Measurements from ENCODE around the gene DSPP.
"Not testable (repeated sequence)": the region's sequence is repeated elsewhere in the genome, so short reads cannot be mapped to it uniquely, and the experiment has no call there.

The DSPP gene

GRCh38 chr4:87608229-87608628 lies at the start of gene DSPP:
DSPP (plus strand) TSS chr4:87608529; CDS start chr4:87610909, 2,380 bp downstream.
- H3K9ac ChIP-seq (ENCODE audit: low read depth in 1 of 2, low read length in 2 of 2) = no peak within 1 kb of the TSS
- no peak within 1 kb of the TSS for H3K4me3 ChIP-seq (ENCODE audit: low read depth in 1 of 2, low read length in 2 of 2)
- no peaks in the 10 kb centered on the region for H3K9me3 ChIP-seq (ENCODE audit: control insufficient read depth in 1 of 2, low read length in 2 of 2)
- H3K4me1 ChIP-seq (ENCODE audit: control insufficient read depth in 1 of 2, insufficient read depth in 2 of 2, low read length in 2 of 2) = no peaks in the 10 kb centered on the region
- no peak within 1 kb of the TSS for H3K27ac ChIP-seq (ENCODE audit: low read depth, low read length)
- H3K36me3 ChIP-seq (ENCODE audit: control insufficient read depth in 1 of 2, insufficient read depth in 2 of 2, low read length in 2 of 2) = no peaks in the 10 kb centered on the region
- no peaks in the 10 kb centered on the region for H3K27me3 ChIP-seq (ENCODE audit: control insufficient read depth in 1 of 2, insufficient read depth in 2 of 2, low read length in 2 of 2)

DNA sequence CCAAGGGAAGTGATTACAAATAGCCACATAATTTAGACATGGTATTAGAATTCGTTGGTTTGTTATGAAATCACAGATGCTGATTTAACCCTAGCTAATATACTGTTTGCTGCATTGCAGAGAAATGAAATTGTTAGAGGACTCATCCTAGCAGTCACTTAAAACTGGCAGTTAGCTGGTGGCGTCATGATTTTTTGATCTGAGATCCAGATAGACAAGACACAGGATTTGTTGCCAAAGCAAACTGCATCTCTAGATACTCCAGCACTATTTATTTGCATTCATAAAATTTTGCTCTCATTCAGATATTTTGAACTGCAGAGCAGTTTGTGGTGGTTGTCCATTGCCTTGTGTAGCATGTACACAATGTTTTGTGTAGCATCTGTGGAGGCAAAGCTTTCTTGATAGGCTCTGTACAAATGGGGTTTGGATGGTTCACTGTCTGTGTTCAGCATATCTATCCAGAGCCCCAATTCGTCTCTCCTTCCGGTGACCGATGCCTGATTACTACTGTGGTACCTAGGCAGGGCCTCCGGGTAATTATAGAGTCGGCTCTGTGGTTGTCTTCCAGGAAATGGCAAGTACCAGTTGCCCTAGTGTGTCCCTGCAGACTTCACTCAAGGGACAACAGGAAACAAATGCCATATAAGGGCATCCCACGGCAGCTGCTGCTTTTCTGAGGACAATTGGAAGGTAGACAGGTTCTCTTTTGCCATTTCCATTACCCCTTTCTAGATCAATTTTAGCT lies 49.1 kb upstream of the DSPP start:
- Histone ChIP-seq H3K27ac (ENCODE audit: low read depth, low read length) (no peak overlapping the region), H3K36me3 (ENCODE audit: control insufficient read depth in 1 of 2, insufficient read depth in 2 of 2, low read length in 2 of 2) (no peaks in the 10 kb centered on the region), H3K9me3 (ENCODE audit: control insufficient read depth in 1 of 2, low read length in 2 of 2) (no peaks in the 10 kb centered on the region), H3K4me1 (ENCODE audit: control insufficient read depth in 1 of 2, insufficient read depth in 2 of 2, low read length in 2 of 2) (no peaks in the 10 kb centered on the region), H3K4me3 (ENCODE audit: low read depth in 1 of 2, low read length in 2 of 2) (no peak overlapping the region), H3K9ac (ENCODE audit: low read depth in 1 of 2, low read length in 2 of 2) (no peak overlapping the region), H3K27me3 (ENCODE audit: control insufficient read depth in 1 of 2, insufficient read depth in 2 of 2, low read length in 2 of 2) (peaks cover 0 to 2% of the 10 kb centered on the region in 2 donors)

- H3K36me3 ChIP-seq (ENCODE audit: control insufficient read depth in 1 of 2, insufficient read depth in 2 of 2, low read length in 2 of 2) = no peaks in the 10 kb centered on the region
- no peak overlapping the region for H3K9ac ChIP-seq (ENCODE audit: low read depth in 1 of 2, low read length in 2 of 2)
- H3K9me3 ChIP-seq (ENCODE audit: control insufficient read depth in 1 of 2, low read length in 2 of 2) = no peaks in the 10 kb centered on the region
- peaks cover 0 to 2% of the 10 kb centered on the region in 2 donors for H3K27me3 ChIP-seq (ENCODE audit: control insufficient read depth in 1 of 2, insufficient read depth in 2 of 2, low read length in 2 of 2)
- no peaks in the 10 kb centered on the region for H3K4me1 ChIP-seq (ENCODE audit: control insufficient read depth in 1 of 2, insufficient read depth in 2 of 2, low read length in 2 of 2)
- H3K4me3 ChIP-seq (ENCODE audit: low read depth in 1 of 2, low read length in 2 of 2) = no peak overlapping the region
- no peak overlapping the region for H3K27ac ChIP-seq (ENCODE audit: low read depth, low read length)
Measured at GRCh38 chr4:87560802-87561201, 47.5 kb upstream of the DSPP start.

GRCh38 chr4:87565746-87566145 lies 42.6 kb upstream of the DSPP start:
- H3K27me3 ChIP-seq (ENCODE audit: control insufficient read depth in 1 of 2, insufficient read depth in 2 of 2, low read length in 2 of 2) = no peaks in the 10 kb centered on the region
- no peaks in the 10 kb centered on the region for H3K36me3 ChIP-seq (ENCODE audit: control insufficient read depth in 1 of 2, insufficient read depth in 2 of 2, low read length in 2 of 2)
- no peaks in the 10 kb centered on the region for H3K9me3 ChIP-seq (ENCODE audit: control insufficient read depth in 1 of 2, low read length in 2 of 2)
- no peak overlapping the region for H3K27ac ChIP-seq (ENCODE audit: low read depth, low read length)
- H3K4me3 ChIP-seq (ENCODE audit: low read depth in 1 of 2, low read length in 2 of 2) = no peak overlapping the region
- no peak overlapping the region for H3K9ac ChIP-seq (ENCODE audit: low read depth in 1 of 2, low read length in 2 of 2)
- no peaks in the 10 kb centered on the region for H3K4me1 ChIP-seq (ENCODE audit: control insufficient read depth in 1 of 2, insufficient read depth in 2 of 2, low read length in 2 of 2)

GRCh38 chr4:87566276-87566675 lies 42.1 kb upstream of the DSPP start:
- H3K36me3 ChIP-seq (ENCODE audit: control insufficient read depth in 1 of 2, insufficient read depth in 2 of 2, low read length in 2 of 2) = no peaks in the 10 kb centered on the region
- H3K27ac ChIP-seq (ENCODE audit: low read depth, low read length) = no peak overlapping the region
- no peak overlapping the region for H3K4me3 ChIP-seq (ENCODE audit: low read depth in 1 of 2, low read length in 2 of 2)

DNA sequence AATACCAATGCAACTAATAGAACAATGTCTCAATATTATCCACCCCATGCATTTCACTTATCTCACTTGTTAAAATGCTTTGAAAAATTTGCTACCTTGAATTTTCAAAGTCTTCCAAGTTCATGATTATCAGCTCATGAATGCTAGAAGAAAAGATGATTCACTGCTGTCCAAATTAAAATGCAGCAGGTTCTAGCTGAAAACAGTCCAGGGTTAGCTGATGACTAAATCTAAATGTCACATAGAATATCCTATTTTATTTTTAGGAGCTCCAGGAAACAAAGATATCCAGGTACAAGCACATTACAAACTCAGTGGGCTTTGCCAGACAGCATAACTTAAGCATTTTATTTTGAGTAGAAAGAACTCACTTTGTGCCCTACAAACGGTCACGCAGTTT lies 41.1 kb upstream of the DSPP start:
- H3K4me3 ChIP-seq (ENCODE audit: low read depth in 1 of 2, low read length in 2 of 2) = no peak overlapping the region
- no peak overlapping the region for H3K27ac ChIP-seq (ENCODE audit: low read depth, low read length)
- H3K4me1 ChIP-seq (ENCODE audit: control insufficient read depth in 1 of 2, insufficient read depth in 2 of 2, low read length in 2 of 2) = no peaks in the 10 kb centered on the region
- H3K9me3 ChIP-seq (ENCODE audit: control insufficient read depth in 1 of 2, low read length in 2 of 2) = no peaks in the 10 kb centered on the region
- H3K27me3 ChIP-seq (ENCODE audit: control insufficient read depth in 1 of 2, insufficient read depth in 2 of 2, low read length in 2 of 2) = no peaks in the 10 kb centered on the region
- H3K9ac ChIP-seq (ENCODE audit: low read depth in 1 of 2, low read length in 2 of 2) = no peak overlapping the region
- no peaks in the 10 kb centered on the region for H3K36me3 ChIP-seq (ENCODE audit: control insufficient read depth in 1 of 2, insufficient read depth in 2 of 2, low read length in 2 of 2)

More at GRCh38 chr4:87566276-87566675, 42.1 kb upstream of the DSPP start:
- Histone ChIP-seq H3K4me1 (ENCODE audit: control insufficient read depth in 1 of 2, insufficient read depth in 2 of 2, low read length in 2 of 2) (no peaks in the 10 kb centered on the region), H3K9me3 (ENCODE audit: control insufficient read depth in 1 of 2, low read length in 2 of 2) (no peaks in the 10 kb centered on the region), H3K9ac (ENCODE audit: low read depth in 1 of 2, low read length in 2 of 2) (no peak overlapping the region), H3K27me3 (ENCODE audit: control insufficient read depth in 1 of 2, insufficient read depth in 2 of 2, low read length in 2 of 2) (no peaks in the 10 kb centered on the region)

GRCh38 chr4:87570290-87570805 lies 38.0 kb upstream of the DSPP start:
- Histone ChIP-seq H3K4me3 (ENCODE audit: low read depth in 1 of 2, low read length in 2 of 2) (no peak overlapping the region), H3K9me3 (ENCODE audit: control insufficient read depth in 1 of 2, low read length in 2 of 2) (no peaks in the 10 kb centered on the region), H3K36me3 (ENCODE audit: control insufficient read depth in 1 of 2, insufficient read depth in 2 of 2, low read length in 2 of 2) (no peaks in the 10 kb centered on the region), H3K27me3 (ENCODE audit: control insufficient read depth in 1 of 2, insufficient read depth in 2 of 2, low read length in 2 of 2) (no peaks in the 10 kb centered on the region), H3K4me1 (ENCODE audit: control insufficient read depth in 1 of 2, insufficient read depth in 2 of 2, low read length in 2 of 2) (no peaks in the 10 kb centered on the region), H3K27ac (ENCODE audit: low read depth, low read length) (no peak overlapping the region), H3K9ac (ENCODE audit: low read depth in 1 of 2, low read length in 2 of 2) (no peak overlapping the region)

DNA sequence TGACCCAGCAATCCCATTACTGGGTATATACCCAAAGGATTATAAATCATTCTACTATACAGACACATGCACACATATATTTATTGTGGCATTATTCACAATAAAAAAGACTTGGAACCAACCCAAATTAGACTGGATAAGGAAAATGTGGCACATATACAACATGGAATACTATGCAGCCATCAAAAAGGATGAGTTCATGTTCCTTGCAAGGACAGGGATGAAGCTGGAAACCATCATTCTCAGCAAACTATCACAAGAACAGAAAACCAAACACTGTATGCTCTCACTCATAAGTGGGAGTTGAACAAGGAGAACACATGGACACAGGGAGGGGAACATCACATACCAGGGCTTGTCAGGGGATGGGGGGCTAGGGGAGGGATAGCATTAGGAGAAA lies 34.0 kb upstream of the DSPP start:
- H3K36me3 ChIP-seq (ENCODE audit: control insufficient read depth in 1 of 2, insufficient read depth in 2 of 2, low read length in 2 of 2); H3K4me1 ChIP-seq (ENCODE audit: control insufficient read depth in 1 of 2, insufficient read depth in 2 of 2, low read length in 2 of 2); H3K4me3 ChIP-seq (ENCODE audit: low read depth in 1 of 2, low read length in 2 of 2); H3K9me3 ChIP-seq (ENCODE audit: control insufficient read depth in 1 of 2, low read length in 2 of 2); H3K9ac ChIP-seq (ENCODE audit: low read depth in 1 of 2, low read length in 2 of 2); H3K27ac ChIP-seq (ENCODE audit: low read depth, low read length); H3K27me3 ChIP-seq (ENCODE audit: control insufficient read depth in 1 of 2, insufficient read depth in 2 of 2, low read length in 2 of 2): not testable (repeated sequence)

DNA sequence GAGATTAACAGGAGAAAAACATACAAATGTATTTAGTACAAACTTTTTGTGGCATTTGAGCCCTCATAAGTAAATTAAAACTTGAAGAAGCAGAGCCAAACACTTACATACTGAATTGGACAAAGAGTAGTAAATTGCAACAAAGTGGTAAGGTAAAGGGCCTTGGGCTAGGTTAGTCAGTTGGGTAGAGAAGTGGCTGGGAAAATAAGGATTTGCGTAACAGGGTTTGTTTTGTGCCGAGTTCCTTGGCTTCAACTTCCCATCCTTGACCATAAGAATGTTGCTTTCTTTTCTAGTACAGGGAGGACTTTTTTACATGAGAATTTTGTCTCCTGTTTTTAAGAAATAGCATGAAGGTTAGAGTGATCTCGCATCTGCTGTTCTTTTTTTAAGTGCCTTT lies 33.3 kb upstream of the DSPP start:
- H3K36me3 ChIP-seq (ENCODE audit: control insufficient read depth in 1 of 2, insufficient read depth in 2 of 2, low read length in 2 of 2) = no peaks in the 10 kb centered on the region
- H3K9me3 ChIP-seq (ENCODE audit: control insufficient read depth in 1 of 2, low read length in 2 of 2) = no peaks in the 10 kb centered on the region
- H3K27ac ChIP-seq (ENCODE audit: low read depth, low read length) = no peak overlapping the region
- H3K27me3 ChIP-seq (ENCODE audit: control insufficient read depth in 1 of 2, insufficient read depth in 2 of 2, low read length in 2 of 2) = no peaks in the 10 kb centered on the region
- H3K4me3 ChIP-seq (ENCODE audit: low read depth in 1 of 2, low read length in 2 of 2) = no peak overlapping the region
- no peak overlapping the region for H3K9ac ChIP-seq (ENCODE audit: low read depth in 1 of 2, low read length in 2 of 2)
- H3K4me1 ChIP-seq (ENCODE audit: control insufficient read depth in 1 of 2, insufficient read depth in 2 of 2, low read length in 2 of 2) = no peaks in the 10 kb centered on the region

DNA sequence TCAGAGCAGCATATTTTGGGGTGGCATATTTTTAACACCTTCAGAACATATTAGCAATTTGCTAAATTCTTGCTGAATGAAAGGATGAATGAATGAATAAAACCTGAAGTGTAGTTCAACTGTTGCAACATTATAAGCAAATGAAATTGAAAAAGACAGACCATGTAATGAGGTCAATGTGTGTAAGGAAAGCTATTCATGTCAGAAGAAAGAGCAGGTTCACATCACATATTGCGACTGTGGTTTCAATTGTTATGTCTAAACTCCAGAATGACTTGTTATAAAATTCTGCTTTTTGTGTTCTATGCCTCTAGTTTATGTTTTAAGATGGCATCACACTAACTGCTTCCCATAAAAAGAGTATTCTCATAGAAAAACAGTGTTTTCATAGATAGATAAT lies 32.9 kb upstream of the DSPP start:
- Histone ChIP-seq H3K27me3 (ENCODE audit: control insufficient read depth in 1 of 2, insufficient read depth in 2 of 2, low read length in 2 of 2) (no peaks in the 10 kb centered on the region), H3K27ac (ENCODE audit: low read depth, low read length) (no peak overlapping the region), H3K36me3 (ENCODE audit: control insufficient read depth in 1 of 2, insufficient read depth in 2 of 2, low read length in 2 of 2) (no peaks in the 10 kb centered on the region)

More for the DNA sequence above, 32.9 kb upstream of the DSPP start:
- Histone ChIP-seq H3K4me3 (ENCODE audit: low read depth in 1 of 2, low read length in 2 of 2) (no peak overlapping the region), H3K4me1 (ENCODE audit: control insufficient read depth in 1 of 2, insufficient read depth in 2 of 2, low read length in 2 of 2) (no peaks in the 10 kb centered on the region), H3K9me3 (ENCODE audit: control insufficient read depth in 1 of 2, low read length in 2 of 2) (no peaks in the 10 kb centered on the region), H3K9ac (ENCODE audit: low read depth in 1 of 2, low read length in 2 of 2) (no peak overlapping the region)
